ENCODE data around the gene THBS1.

GRCh38 chr15:39592500-39592899 lies 11.6 kb downstream of the THBS1 start:
- TF ChIP-seq GATA2 (IDR thresholded peaks at IDR 0.05; ENCODE audit: low read depth, low read length) (no peak), GATA3 (IDR thresholded peaks at IDR 0.05; ENCODE audit: low read depth, low read length) (no peak)
